Regular cardiac myocyte (primary cell): Measurements from ENCODE around the gene SPDYE9. TPM values are rescaled to one million over a fixed set of nuclear protein-coding genes. Genes with fewer than 3 reads are reported as not detected.

Source experiments
- total RNA-seq: library from RNA; depleted of rRNA; stranded (reverse); fragments of >200 nt; gene quantifications from 2 replicates; pipeline ENCODE4 v1.2.3, GENCODE V29; 2014

SPDYE9 gene, protein sequence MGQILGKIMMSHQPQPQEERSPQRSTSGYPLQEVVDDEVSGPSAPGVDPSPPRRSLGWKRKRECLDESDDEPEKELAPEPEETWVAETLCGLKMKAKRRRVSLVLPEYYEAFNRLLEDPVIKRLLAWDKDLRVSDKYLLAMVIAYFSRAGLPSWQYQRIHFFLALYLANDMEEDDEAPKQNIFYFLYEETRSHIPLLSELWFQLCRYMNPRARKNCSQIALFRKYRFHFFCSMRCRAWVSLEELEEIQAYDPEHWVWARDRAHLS
- total RNA-seq: not detected in 2 replicates

DNA sequence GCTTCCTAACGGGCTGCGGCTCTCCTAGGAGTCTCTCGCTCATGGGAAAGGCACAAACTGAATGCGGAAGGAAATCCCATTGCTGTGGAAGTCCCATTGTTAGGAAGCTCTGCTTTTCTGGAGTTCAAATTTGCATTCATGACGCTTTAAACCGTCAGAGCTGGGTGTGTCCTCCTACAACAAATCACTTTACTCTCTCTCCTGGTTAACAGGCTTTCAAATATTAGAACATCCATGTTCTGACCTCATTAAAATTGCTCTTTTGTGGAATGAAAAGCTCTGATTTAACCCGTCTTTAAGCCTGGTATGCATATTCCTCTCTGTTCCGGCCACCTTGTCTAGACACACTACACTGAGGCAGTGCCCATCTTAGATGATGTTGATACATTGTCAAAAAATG is at the start of gene SPDYE9:
Gene SPDYE9, minus strand, starts transcription at position 101 of the 400 bp plus-strand sequence. CDS start 1,800 bp downstream, outside the sequence.

DNA sequence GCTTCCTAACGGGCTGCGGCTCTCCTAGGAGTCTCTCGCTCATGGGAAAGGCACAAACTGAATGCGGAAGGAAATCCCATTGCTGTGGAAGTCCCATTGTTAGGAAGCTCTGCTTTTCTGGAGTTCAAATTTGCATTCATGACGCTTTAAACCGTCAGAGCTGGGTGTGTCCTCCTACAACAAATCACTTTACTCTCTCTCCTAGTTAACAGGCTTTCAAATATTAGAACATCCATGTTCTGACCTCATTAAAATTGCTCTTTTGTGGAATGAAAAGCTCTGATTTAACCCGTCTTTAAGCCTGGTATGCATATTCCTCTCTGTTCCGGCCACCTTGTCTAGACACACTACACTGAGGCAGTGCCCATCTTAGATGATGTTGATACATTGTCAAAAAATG is 28.0 kb downstream of the SPDYE9 start, which contains the start of gene SPDYE11:
Gene SPDYE11, minus strand, starts transcription at position 101 of the 400 bp plus-strand sequence. CDS start 1,800 bp downstream, outside the sequence.

DNA sequence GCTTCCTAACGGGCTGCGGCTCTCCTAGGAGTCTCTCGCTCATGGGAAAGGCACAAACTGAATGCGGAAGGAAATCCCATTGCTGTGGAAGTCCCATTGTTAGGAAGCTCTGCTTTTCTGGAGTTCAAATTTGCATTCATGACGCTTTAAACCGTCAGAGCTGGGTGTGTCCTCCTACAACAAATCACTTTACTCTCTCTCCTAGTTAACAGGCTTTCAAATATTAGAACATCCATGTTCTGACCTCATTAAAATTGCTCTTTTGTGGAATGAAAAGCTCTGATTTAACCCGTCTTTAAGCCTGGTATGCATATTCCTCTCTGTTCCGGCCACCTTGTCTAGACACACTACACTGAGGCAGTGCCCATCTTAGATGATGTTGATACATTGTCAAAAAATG is 56.2 kb downstream of the SPDYE9 start, which contains the start of gene SPDYE8:
Gene SPDYE8, minus strand, starts transcription at position 101 of the 400 bp plus-strand sequence. CDS start 1,800 bp downstream, outside the sequence.

Other genes with a start within 250 kb of the SPDYE9 start
- gene POM121, start 160.9 kb downstream of the SPDYE9 start, total RNA-seq: 4.2 and 4.4 TPM in 2 replicates
- 0.19 TPM in 1 of 2 replicates, not detected in the other for gene TRIM74, start 116.6 kb downstream of the SPDYE9 start, total RNA-seq
- gene SPDYE8, start 56.3 kb downstream of the SPDYE9 start, total RNA-seq: not detected in 2 replicates
- not detected in 2 replicates for gene SPDYE11, start 28.1 kb downstream of the SPDYE9 start, total RNA-seq
- 13.2 and 21.3 TPM in 2 replicates for gene NSUN5, start 222.8 kb upstream of the SPDYE9 start, total RNA-seq
- not detected in 2 replicates for gene TRIM50, start 242.0 kb upstream of the SPDYE9 start, total RNA-seq
- gene FKBP6, start 242.1 kb upstream of the SPDYE9 start, total RNA-seq: not detected in 2 replicates